C4-2B (cell line): ENCODE measurements around the gene TYW3.

Experiments used
- ZFX ChIP-seq: fragments of 450-650 bp; IDR thresholded peaks from 2 replicates; pipeline ENCODE4 v1.6.1; 2017
- TF ChIP-seq, protein P1 (sequence below): fragments of 450-650 bp; conservative IDR thresholded peaks from 2 replicates; pipeline ENCODE4 v1.5.1; 2017; ENCODE audit warnings: mild to moderate bottlenecking

DNA sequence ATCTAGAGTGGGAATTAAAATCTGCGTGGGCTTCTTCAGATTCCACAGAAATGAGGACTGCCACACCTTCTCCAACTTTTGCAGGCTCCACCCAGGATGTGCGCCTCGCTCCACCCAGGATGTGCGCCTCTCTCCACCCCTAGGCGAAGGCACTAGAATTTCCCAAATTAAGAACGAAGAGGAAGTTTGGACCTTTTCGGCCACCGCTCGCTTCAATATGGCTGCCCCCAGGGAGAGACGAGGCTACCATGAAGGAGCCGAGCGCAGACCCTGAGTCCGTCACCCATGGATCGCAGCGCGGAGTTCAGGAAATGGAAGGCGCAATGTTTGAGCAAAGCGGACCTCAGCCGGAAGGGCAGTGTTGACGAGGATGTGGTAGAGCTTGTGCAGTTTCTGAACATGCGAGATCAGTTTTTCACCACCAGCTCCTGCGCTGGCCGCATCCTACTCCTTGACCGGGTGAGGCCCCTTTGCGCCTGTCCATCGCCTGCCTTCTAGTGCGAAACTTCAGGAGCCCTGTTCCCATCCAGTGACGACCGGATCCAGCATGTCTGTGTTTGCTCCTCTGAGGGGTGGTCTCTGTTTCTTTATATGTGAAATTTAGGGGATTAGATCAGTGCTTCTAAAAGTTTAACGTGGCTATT lies at the start of gene TYW3, which contains the start of gene CRYZ:
- TF ChIP-seq, protein P1, sequence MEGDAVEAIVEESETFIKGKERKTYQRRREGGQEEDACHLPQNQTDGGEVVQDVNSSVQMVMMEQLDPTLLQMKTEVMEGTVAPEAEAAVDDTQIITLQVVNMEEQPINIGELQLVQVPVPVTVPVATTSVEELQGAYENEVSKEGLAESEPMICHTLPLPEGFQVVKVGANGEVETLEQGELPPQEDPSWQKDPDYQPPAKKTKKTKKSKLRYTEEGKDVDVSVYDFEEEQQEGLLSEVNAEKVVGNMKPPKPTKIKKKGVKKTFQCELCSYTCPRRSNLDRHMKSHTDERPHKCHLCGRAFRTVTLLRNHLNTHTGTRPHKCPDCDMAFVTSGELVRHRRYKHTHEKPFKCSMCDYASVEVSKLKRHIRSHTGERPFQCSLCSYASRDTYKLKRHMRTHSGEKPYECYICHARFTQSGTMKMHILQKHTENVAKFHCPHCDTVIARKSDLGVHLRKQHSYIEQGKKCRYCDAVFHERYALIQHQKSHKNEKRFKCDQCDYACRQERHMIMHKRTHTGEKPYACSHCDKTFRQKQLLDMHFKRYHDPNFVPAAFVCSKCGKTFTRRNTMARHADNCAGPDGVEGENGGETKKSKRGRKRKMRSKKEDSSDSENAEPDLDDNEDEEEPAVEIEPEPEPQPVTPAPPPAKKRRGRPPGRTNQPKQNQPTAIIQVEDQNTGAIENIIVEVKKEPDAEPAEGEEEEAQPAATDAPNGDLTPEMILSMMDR, result no peak
- peak; percentile 45; the same call in 1 of the 2 replicates for TF ChIP-seq ZFX
